GM12873 (cell line): ENCODE data around the gene SEC16B.
A peak's percentile ranks its signal among the peaks of the same experiment; 100 is the strongest.

Experiments
- CTCF ChIP-seq: IDR thresholded peaks from 2 replicates; pipeline ENCODE4 v1.5.1; 2012; ENCODE audit warnings: low read depth, mild to moderate bottlenecking, moderate library complexity, low read length, control low read depth; ENCODE audit not compliant: insufficient read depth; ENCODE audit errors: missing control alignments

Gene SEC16B

DNA sequence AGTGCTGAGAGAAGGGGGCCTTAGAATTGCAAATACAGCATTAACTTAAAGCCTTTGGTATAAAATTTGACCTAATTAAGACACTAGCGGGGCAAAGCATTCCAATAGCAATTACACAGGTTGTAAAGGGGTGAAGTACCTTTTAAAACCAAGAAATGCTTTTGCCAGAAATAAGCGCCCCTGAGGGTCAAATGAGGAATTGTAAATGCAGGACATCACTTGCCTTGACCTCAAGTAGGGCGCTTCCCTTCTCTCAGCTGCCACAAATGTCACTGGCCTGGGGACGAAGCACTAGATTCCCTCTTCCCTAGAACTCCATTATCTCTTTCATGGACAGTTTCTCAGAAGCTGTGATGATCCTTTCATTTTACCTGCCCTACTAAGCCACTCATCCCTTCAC, 48.3 kb downstream of the SEC16B start:
- TF ChIP-seq CTCF = no peak

- TF ChIP-seq CTCF = no peak
Observed at GRCh38 chr1:177920091-177920490, 49.8 kb downstream of the SEC16B start.

- no peak for TF ChIP-seq CTCF
Observed at GRCh38 chr1:177915641-177916040, 54.2 kb downstream of the SEC16B start.

DNA sequence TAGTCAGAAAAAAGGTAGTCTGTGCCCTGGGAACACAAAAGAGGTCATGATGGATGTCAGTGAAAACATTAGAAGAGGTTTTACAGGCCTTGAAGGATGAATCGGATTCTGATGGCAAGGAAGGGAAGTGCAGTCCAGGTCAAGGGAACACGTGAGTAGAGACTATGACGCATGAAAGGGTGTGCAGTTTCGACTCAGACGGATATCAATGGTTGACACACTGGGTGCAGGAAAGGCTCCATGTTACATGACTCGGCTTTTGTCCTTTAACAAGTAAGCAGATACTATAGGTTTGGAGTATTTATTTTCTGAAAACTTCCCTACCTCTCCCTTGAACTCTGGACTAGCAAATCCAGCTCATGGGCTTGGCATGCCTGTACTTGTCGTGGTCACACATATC, 55.3 kb downstream of the SEC16B start:
- TF ChIP-seq CTCF = no peak

DNA sequence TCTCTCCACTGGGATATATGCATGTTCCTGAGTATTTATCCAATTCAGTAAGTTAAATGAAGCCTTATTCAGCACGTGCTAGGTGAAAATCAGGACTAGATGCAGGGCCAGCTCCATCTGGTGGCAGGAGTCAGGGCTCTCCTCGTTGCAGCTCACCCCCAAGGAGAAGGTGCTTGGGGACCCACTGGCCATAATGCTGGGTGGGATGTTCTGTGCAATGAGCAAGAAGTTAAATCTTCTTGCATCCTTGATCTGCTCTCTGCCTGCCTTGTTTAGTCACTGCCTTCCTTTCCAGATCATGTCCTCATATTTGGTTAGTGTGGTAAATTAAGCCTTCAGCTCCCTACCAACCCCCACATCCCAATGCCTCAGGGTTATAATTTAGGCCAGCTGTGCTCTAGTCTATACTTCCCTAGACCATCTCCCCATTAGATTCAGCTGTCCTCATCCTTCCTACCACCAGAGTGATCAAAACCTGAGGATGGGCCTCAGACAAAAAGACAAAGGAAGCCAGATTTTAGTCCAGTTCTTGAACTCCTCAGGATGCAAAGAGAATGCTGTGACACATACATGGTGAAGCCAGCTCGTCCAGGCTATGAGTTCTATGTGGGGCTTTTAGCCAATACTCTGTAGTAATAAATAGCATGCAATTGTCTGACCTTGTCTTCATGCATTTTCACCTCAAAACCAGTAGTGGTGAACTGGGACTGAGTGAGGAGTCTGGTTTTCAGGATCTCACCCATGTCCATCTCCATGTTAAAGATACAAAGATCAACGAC, 55.9 kb downstream of the SEC16B start:
- TF ChIP-seq CTCF = peak; percentile 59

- TF ChIP-seq CTCF = no peak
Observed at GRCh38 chr1:177912991-177913390, 56.9 kb downstream of the SEC16B start.

- TF ChIP-seq CTCF = no peak
Observed at GRCh38 chr1:177909416-177909815, 60.4 kb downstream of the SEC16B start.

DNA sequence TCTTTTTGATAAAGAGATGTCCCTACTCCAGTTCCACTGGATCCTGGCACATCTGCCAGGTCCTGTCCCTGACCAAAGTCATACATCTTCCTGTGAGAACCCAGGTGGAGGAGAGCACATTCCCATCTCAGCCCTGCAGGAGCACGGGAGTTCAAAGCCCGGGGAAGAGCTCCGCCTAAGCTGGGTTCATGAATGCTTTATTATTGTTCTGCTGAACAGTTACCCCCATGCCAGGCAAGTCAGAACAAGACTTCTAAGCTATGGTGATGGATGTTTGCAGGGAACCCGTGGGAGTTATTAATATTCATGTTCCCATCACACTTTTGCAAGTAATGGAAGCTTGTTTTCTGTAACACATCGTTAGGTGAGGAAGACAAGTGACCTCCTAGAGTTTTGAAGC, 62.9 kb downstream of the SEC16B start:
- no peak for TF ChIP-seq CTCF
